ENCODE measurements around the gene SALL1.

SALL1 gene

GRCh38 chr16:51114382-51114781 lies 36.7 kb downstream of the SALL1 start:
- Mint-ChIP-seq H3K9me3 (no peaks in the 10 kb centered on the region), H3K36me3 (ENCODE audit: low read depth) (no peaks in the 10 kb centered on the region), H3K27me3 (ENCODE audit: low read depth) (peaks cover 90% of the 10 kb centered on the region), H3K27ac (peak overlapping the region in 2 of 3 experiments; percentile 48 to 50), H3K4me1 (peaks cover 58% of the 10 kb centered on the region), H3K4me3 (peak overlapping the region; percentile 45 to 69 (median 55))
- TF ChIP-seq CTCF (IDR thresholded peaks at IDR 0.05; ENCODE audit: unreplicated experiment in 3 of 3): no peak

- peaks cover 90% of the 10 kb centered on the region for H3K27me3 Mint-ChIP-seq (ENCODE audit: low read depth)
- no peak for TF ChIP-seq CTCF (IDR thresholded peaks at IDR 0.05; ENCODE audit: unreplicated experiment in 3 of 3)
- H3K9me3 Mint-ChIP-seq: no peaks in the 10 kb centered on the region
- H3K36me3 Mint-ChIP-seq (ENCODE audit: low read depth): no peaks in the 10 kb centered on the region
- peak overlapping the region; percentile 53 to 69 (median 64) for H3K4me3 Mint-ChIP-seq
- peaks cover 55% of the 10 kb centered on the region for H3K4me1 Mint-ChIP-seq
- H3K27ac Mint-ChIP-seq: no peak overlapping the region
Measured at GRCh38 chr16:51113236-51114125, 37.6 kb downstream of the SALL1 start.

DNA sequence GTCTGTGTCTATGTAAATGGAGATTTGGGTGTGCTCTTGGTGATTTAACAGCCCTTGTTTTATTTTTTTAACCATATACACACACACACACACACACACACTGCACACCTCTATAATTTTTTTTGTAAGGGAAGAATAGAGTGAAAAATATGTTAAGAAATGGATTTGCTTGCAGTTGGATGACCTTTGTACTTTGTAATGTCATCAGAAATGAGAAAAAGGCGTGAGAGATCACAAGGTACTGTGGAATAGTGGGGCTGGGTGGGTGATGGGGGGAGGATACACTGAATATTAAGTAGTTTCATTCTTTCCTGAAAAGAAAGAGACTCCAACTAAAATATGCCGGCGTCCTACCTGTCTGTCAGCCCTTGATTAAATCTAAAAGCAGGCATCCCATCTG lies 38.7 kb downstream of the SALL1 start:
- Mint-ChIP-seq H3K27me3 (ENCODE audit: low read depth) (peaks cover 81% of the 10 kb centered on the region), H3K9me3 (no peaks in the 10 kb centered on the region), H3K27ac (peak overlapping the region; percentile 18 to 81 (median 22)), H3K4me1 (peaks cover 55% of the 10 kb centered on the region), H3K36me3 (ENCODE audit: low read depth) (no peaks in the 10 kb centered on the region), H3K4me3 (peak overlapping the region in 1 of 3 experiments; percentile 10)
- no peak for TF ChIP-seq CTCF (IDR thresholded peaks at IDR 0.05; ENCODE audit: unreplicated experiment in 3 of 3)

DNA sequence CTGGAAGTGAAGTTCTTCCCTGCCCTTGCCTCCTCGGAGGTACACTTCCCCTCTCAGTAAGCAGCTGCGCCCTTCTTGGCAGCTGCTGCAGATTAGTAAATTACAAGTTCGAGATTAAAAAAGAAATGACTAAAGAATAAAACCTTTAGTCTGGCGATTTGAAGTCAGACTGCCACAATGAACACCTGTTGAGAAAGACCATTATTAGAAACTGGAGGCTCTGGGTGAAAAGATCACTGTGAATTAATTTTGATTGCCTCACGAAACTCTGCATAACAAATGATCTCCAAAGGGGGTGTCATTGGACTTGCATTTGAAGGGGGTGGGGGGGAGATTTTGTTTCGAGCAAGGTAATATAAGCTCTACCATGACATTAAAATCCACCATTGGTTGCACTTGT lies 39.3 kb downstream of the SALL1 start:
- H3K9me3 Mint-ChIP-seq: no peaks in the 10 kb centered on the region
- H3K36me3 Mint-ChIP-seq (ENCODE audit: low read depth): no peaks in the 10 kb centered on the region
- peak overlapping the region; percentile 22 to 81 (median 74) for H3K27ac Mint-ChIP-seq
- H3K27me3 Mint-ChIP-seq (ENCODE audit: low read depth): peaks cover 76% of the 10 kb centered on the region
- H3K4me1 Mint-ChIP-seq: peaks cover 55% of the 10 kb centered on the region
- peak overlapping the region in 1 of 3 experiments; percentile 10 for H3K4me3 Mint-ChIP-seq
- no peak for TF ChIP-seq CTCF (IDR thresholded peaks at IDR 0.05; ENCODE audit: unreplicated experiment in 3 of 3)

DNA sequence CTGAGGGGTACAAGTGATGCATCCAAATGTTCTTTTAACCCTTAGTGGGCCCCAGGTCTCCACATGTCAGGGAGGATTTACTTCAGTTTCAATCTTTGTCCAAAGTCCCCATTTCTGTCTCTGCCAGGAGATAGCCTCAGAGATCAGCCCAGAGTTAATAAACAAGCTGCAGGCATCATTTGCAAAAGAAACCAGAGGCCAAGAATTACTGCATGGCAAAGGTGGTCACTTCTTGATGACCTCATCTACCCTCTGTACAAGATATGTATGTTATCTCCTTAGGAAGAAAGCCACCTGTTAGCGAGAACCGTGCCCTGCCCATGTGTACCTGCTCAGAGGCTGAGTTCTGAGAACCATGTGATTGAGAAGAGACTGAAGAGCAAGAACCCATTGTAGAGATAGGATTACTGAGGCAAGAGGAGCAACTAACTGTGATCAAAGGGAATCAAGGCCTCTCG lies 40.3 kb downstream of the SALL1 start:
- Mint-ChIP-seq H3K4me3 (no peak overlapping the region), H3K9me3 (no peaks in the 10 kb centered on the region), H3K27ac (peak overlapping the region in 2 of 3 experiments; percentile 54 to 71), H3K36me3 (ENCODE audit: low read depth) (no peaks in the 10 kb centered on the region), H3K4me1 (peaks cover 49% of the 10 kb centered on the region), H3K27me3 (ENCODE audit: low read depth) (peaks cover 69% of the 10 kb centered on the region)
- TF ChIP-seq CTCF (IDR thresholded peaks at IDR 0.05; ENCODE audit: unreplicated experiment in 3 of 3): no peak

All from nephron (organoid).